ACC112 (cell line): ENCODE measurements around the gene MAGOH.
A peak's percentile ranks its signal among the peaks of the same experiment; 100 is the strongest.
"Not testable (repeated sequence)": the region's sequence is repeated elsewhere in the genome, so short reads cannot be mapped to it uniquely, and the experiment has no call there.

Experiments used
- H2AFZ ChIP-seq: fragments of 200-600 bp; sonication (generic); one replicate; pipeline ENCODE4 v1.6.0; 2017; ENCODE audit warnings: antibody characterized with exemption, low read length; ENCODE audit not compliant: unreplicated experiment
- H3K27ac ChIP-seq: fragments of 200-600 bp; sonication (generic); 2 replicates; pipeline ENCODE4 v1.5.1; 2014; ENCODE audit warnings: low read depth, mild to moderate bottlenecking, antibody characterized with exemption, low read length, moderate library complexity
- H3K27me3 ChIP-seq: fragments of 200-600 bp; sonication (generic); 2 replicates; pipeline ENCODE4 v1.6.1; 2014; ENCODE audit warnings: mild to moderate bottlenecking, antibody characterized with exemption, low read length, moderate library complexity, mixed read lengths; ENCODE audit not compliant: insufficient read depth
- H3K36me3 ChIP-seq: fragments of 200-600 bp; sonication (generic); 2 replicates; pipeline ENCODE4 v1.6.1; 2016; ENCODE audit warnings: mild to moderate bottlenecking, antibody characterized with exemption, low read length, moderate library complexity, mixed read lengths; ENCODE audit not compliant: insufficient read depth
- H3K4me1 ChIP-seq: fragments of 200-600 bp; sonication (generic); one replicate; pipeline ENCODE4 v1.6.1; 2016; ENCODE audit warnings: low read length, mixed read lengths; ENCODE audit not compliant: insufficient read depth, unreplicated experiment, control insufficient read depth
- H3K4me3 ChIP-seq: fragments of 200-600 bp; sonication (generic); 2 replicates; pipeline ENCODE4 v1.5.1; 2014; ENCODE audit warnings: mild to moderate bottlenecking, low read depth, low read length
- H3K79me2 ChIP-seq: fragments of 200-600 bp; sonication (generic); one replicate; pipeline ENCODE4 v1.6.0; 2016; ENCODE audit warnings: low read length; ENCODE audit not compliant: control insufficient read depth, unreplicated experiment, insufficient read depth

Gene MAGOH

DNA sequence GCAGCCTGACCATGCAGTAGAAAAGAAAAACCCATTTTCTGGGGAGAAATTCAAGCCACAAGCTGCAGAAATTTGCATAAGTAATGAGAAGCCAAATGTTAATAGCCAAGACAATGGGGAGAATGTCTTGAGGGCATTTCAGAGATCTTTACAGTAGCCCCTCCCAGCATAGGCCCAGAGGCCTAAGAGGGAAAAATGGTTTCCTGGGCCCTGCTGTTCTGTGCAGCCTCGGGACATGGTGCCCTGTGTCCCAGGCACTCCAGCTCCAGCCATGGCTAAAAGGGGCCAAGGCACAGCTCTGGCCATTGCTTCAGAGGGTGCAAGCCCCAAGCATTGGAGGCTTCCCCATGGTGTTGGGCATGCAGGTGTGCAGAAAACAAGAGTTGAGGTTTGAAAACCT is 32.8 kb downstream of the MAGOH start:
- not testable (repeated sequence) for H2AFZ ChIP-seq, H3K27ac ChIP-seq, H3K4me1 ChIP-seq, H3K4me3 ChIP-seq, H3K79me2 ChIP-seq, H3K27me3 ChIP-seq
- peaks cover 60% of the 10 kb centered on the region for H3K36me3 ChIP-seq

DNA sequence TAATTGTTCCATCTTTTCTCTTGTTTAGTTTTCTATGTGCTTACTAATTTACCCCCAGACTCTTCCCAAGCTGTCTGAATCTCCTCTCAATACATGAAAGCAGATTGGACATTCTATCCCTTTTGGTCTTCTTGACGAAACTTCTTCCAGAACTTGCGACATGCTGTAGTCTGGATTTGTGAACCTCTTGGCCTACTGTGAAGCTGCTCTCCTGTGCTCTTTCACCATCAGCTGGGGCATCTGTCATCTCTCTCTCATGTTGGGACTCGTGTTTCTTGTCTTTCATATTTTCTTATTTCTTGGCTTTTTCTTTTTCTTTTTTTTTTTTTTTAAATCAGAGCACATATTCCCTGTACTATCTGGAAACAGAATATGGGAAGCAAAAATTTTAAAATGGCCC is 34.9 kb downstream of the MAGOH start:
- Histone ChIP-seq H3K27me3 (no peaks in the 10 kb centered on the region), H3K4me3 (no peak overlapping the region), H2AFZ (no peak overlapping the region), H3K79me2 (peaks cover 1% of the 10 kb centered on the region), H3K27ac (no peak overlapping the region), H3K4me1 (peaks cover 3% of the 10 kb centered on the region), H3K36me3 (peaks cover 58% of the 10 kb centered on the region)

DNA sequence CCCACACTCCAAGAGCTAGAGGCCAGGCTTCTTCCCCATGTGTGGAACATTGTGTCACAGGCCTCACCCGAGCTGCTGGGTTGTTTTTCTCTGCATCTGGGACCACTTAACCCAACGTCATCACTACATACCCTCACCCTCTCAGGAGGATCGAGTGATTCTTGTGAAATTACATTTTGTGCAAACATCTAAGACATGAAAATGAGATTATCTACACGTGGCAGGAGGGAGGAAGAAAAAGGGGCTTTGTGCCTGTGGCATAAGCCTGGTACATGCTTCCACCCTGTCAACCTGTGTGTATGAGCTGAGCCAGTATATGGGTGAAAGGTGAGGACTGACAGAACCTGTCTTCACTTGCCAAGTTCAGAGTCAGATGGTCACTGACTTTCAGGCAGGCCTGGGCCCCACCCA is 40.1 kb downstream of the MAGOH start:
- Histone ChIP-seq H2AFZ (no peak overlapping the region), H3K27me3 (no peaks in the 10 kb centered on the region)

DNA sequence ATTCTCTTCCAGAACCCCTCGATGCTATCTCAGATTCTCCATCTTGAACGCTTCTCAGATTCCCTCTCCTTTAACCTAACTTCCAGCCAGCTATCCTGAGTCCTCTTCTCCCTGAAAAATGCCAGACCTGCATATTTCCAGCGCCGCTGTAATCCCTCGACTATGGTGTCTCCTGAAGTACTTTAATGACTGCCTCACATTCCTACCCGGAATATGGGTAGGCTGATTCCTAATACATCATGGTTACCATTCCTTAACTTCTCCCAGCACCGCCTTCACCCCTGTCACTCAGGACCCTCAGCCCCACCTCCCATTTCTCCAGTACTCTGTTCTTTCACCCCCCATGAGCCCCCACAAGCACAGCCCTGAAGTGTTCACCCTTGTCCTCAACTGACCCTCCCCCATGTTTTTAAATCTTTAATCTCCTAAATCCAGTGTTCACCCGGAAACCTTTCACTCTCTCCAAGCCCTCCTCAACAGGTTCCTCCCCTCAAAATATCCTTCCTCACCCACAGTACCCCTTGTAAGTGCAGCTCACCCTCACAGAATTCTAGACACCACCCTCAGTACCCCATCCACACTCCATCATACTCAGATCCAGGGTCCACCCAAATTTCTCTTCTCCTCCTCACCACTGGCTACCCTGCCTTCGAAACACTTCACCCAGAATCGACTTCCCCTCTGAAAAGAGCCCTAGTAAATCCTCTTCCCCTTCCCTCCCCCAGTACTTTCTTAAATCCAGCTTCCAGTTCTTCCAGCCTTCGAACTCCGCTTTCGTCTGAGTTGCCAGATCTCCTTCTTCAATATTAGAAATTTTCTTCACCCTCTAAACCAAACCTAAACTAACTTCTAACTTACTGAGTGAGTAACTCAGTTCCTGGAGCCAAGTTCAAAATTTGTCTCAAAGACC is 40.8 kb downstream of the MAGOH start:
- Histone ChIP-seq H2AFZ (peak overlapping the region; percentile 97), H3K4me1 (peaks cover 22% of the 10 kb centered on the region), H3K4me3 (peak overlapping the region; percentile 92), H3K36me3 (peaks cover 11% of the 10 kb centered on the region), H3K27ac (peak overlapping the region; percentile 59), H3K79me2 (peaks cover 18% of the 10 kb centered on the region), H3K27me3 (no peaks in the 10 kb centered on the region)

More for the DNA sequence above, 40.1 kb downstream of the MAGOH start:
- H3K36me3 ChIP-seq, result peaks cover 17% of the 10 kb centered on the region
- peaks cover 22% of the 10 kb centered on the region for H3K4me1 ChIP-seq
- H3K79me2 ChIP-seq, result peaks cover 18% of the 10 kb centered on the region
- peak overlapping the region; percentile 35; the same call in 1 of the 2 replicates for H3K27ac ChIP-seq
- H3K4me3 ChIP-seq, result peak overlapping the region; percentile 92

DNA sequence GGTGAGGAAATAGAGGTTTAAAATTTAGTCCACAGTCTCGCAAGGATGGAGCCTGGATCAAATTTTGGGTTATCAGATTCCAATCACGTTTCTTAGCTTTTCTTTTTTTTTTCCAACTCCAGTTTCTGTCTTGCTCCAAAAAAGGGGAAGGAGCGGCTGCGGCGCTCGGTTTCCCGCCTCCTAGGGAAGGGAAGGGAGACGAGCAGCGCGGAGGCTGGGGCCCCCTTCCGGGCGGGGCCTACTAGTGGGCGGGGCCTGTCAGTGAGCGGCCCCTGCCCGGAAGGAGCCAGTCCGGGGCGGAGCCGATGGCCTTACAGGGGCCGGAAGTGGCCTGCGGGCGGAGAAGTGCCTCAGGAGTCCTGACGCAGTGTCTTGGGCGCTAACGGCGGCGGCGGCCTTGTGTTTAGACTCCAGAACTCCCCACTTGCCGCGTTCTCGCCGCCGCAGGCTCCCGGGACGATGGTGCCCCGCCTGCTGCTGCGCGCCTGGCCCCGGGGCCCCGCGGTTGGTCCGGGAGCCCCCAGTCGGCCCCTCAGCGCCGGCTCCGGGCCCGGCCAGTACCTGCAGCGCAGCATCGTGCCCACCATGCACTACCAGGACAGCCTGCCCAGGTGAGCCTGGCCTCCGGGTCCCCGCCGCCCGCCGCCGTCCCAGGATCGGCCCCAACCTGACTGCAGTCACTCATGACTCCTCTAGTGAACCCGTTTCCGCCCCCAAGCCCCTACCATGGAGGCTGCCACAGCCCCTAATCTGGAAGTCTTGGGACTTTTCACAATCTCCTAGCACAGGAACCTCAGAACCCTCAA is 41.6 kb downstream of the MAGOH start, which contains the start of gene CPT2:
Gene CPT2 (plus strand): TSS at position 340 of the 806 bp plus-strand sequence. CDS start 120 bp downstream, at position 460.
- H3K79me2 ChIP-seq, result peaks cover 18% of the 10 kb centered on the region
- H3K4me1 ChIP-seq, result peaks cover 22% of the 10 kb centered on the region
- H3K36me3 ChIP-seq, result peaks cover 3% of the 10 kb centered on the region; the same call in 1 of the 2 replicates
- peak within 1 kb of the TSS; percentile 92 for H3K4me3 ChIP-seq
- peak within 1 kb of the TSS; percentile 59 for H3K27ac ChIP-seq
- H2AFZ ChIP-seq, result peak within 1 kb of the TSS; percentile 97
- H3K27me3 ChIP-seq, result no peaks in the 10 kb centered on the region

DNA sequence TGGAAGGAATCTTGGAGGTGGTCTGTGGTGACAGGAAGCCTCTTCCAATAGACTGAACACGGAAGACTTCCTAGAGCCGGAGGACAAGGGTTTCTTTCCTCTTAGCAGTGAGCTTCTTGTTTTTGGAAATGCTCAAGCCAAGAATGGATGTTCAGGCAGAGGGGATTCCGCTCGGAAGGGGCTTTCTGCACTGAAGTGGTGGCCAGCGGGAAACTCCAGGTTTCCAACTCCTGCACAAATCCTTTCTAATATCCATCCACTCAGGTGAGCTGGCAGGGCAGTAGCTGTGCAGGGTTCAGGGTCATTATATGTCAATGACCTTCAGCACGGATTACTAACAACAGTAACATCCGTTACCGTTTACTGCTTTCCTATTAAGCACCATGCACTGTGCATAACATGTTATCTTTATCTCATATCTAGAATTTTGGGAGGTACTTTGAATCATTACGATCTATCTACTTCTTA is 42.3 kb downstream of the MAGOH start:
- peak overlapping the region; percentile 92 for H3K4me3 ChIP-seq
- H3K27me3 ChIP-seq, result no peaks in the 10 kb centered on the region
- H3K79me2 ChIP-seq, result peaks cover 18% of the 10 kb centered on the region
- peaks cover 22% of the 10 kb centered on the region for H3K4me1 ChIP-seq
- H2AFZ ChIP-seq, result peak overlapping the region; percentile 79
- H3K27ac ChIP-seq, result peak overlapping the region; percentile 19
- no peaks in the 10 kb centered on the region for H3K36me3 ChIP-seq

DNA sequence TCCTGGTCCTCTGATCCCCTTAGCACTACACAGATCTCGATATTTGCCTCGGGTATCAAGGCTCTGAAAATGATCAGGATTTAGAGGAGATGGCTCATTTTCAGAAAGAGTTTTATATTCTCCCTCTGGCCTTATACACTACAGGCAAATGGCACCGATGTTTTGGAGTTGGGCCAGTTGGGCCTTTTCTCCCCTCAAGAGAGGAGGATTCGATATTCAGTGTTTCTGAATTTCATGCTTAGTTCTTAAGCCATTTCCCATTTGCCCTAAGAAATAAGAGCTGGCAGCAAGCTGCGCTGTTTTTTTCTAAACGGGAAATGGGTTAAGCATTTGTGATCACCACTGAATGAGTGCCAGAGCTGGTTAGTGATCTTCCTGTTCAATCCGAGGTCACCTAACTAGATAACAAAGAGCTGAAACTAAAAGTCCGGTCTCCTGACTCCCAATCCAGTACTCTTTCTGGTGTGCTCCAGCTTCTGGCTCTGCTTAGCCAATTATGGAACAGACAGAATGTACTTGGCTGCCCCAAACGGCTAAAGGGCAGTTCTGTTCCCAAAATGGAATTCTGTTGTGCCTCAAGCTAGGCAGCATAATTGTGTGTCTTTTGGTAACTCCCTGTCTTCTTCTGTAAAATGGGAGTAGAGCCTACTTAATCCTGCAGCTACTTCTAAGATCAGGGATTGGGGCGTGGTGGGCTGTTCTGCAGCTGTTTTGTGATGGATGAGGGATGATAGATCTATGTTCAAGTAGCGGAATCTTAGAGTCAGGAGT is 42.9 kb downstream of the MAGOH start:
- Histone ChIP-seq H3K36me3 (no peaks in the 10 kb centered on the region), H3K4me3 (peak overlapping the region; percentile 92), H3K27me3 (no peaks in the 10 kb centered on the region), H2AFZ (peak overlapping the region; percentile 79), H3K27ac (no peak overlapping the region), H3K4me1 (peaks cover 22% of the 10 kb centered on the region), H3K79me2 (peaks cover 18% of the 10 kb centered on the region)

DNA sequence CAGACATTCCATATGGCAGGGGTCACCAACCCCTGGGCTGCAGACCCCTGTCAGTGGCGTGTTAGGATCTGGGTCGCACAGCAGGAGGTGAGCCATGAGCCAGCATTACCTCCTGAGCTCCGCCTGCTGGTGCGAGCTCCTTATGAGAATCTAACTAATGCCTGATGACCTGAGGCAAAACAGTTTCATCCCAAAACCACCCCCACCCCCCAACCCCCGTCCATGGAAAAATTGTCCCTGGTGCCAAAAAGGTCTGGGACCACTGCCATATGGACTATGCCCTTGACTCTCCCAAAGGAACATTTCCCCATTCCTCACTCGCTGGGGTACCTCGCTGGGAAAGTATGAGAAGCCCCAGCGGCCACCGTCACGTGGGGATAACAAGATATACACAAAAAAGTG is 48.1 kb downstream of the MAGOH start:
- Histone ChIP-seq H2AFZ (no peak overlapping the region), H3K4me3 (no peak overlapping the region), H3K27ac (no peak overlapping the region), H3K36me3 (no peaks in the 10 kb centered on the region), H3K79me2 (no peaks in the 10 kb centered on the region), H3K27me3 (no peaks in the 10 kb centered on the region), H3K4me1 (peaks cover 9% of the 10 kb centered on the region)

DNA sequence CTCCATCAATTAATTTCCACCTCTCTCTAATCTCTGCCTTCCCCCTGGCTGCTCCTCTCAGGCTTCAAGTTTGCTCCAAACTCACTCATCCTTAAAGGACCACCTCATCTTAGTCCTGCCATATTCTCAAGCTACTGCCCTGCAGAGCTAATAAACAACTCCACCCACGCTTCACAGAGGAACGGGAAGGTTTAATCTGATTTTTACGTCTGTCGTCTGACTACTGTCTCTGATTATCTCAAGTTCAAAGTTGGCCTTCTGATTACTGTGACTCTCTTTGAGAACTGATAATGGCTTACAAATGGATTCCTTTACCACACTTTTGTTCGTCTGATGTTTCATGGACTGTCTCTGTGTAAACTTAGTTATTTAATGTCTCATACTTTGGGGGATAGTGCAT is 49.3 kb downstream of the MAGOH start:
- Histone ChIP-seq H3K4me1 (peaks cover 9% of the 10 kb centered on the region), H3K27me3 (no peaks in the 10 kb centered on the region), H3K27ac (no peak overlapping the region), H3K36me3 (no peaks in the 10 kb centered on the region), H2AFZ (no peak overlapping the region), H3K4me3 (no peak overlapping the region), H3K79me2 (no peaks in the 10 kb centered on the region)

DNA sequence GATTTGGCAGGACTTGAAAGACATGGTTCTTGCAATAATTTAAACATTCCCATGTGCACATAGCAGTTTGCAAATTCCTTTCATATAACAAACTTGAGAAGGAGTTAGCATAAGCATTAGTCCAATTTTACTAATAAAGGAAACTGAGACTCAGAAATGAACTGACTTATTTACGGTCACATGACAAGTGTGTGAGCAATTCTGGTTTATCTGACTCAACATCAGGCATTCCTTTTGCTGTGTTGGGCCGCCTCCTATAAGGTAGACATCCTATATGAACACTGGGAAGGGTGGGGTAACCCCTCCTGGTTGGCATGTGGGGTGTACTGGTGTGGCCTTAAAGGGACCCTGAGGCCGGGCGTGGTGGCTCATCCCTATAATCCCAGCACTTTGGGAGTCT is 50.2 kb downstream of the MAGOH start:
- H3K27me3 ChIP-seq, result no peaks in the 10 kb centered on the region
- no peak overlapping the region for H3K27ac ChIP-seq
- no peak overlapping the region for H3K4me3 ChIP-seq
- no peak overlapping the region for H2AFZ ChIP-seq
- no peaks in the 10 kb centered on the region for H3K36me3 ChIP-seq
- H3K4me1 ChIP-seq, result peaks cover 9% of the 10 kb centered on the region
- H3K79me2 ChIP-seq, result no peaks in the 10 kb centered on the region
